ENCODE results near the gene DSCAM.

The DSCAM gene

DNA sequence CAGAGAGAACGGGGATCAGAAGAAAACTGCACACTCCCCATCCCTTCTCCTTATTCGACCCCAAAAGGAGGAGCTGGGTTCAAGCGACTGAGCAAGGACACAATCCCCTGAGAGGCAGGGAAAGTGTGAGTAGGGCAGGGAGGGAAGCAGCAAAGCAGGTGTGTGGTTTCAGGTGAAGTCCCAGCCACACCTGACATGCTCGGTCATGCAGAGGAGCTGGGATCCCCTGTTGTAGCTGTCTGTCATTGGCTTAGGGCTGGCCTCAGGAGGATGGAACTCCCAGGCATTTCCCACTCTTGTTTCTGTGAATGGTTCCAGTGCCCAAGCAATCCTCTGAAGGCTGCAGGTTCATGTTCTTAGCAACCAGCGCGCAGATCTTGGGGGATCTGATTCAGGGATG, 150.7 kb downstream of the DSCAM start:
- no peak overlapping the region for H3K27ac ChIP-seq
- TF ChIP-seq, protein P1, sequence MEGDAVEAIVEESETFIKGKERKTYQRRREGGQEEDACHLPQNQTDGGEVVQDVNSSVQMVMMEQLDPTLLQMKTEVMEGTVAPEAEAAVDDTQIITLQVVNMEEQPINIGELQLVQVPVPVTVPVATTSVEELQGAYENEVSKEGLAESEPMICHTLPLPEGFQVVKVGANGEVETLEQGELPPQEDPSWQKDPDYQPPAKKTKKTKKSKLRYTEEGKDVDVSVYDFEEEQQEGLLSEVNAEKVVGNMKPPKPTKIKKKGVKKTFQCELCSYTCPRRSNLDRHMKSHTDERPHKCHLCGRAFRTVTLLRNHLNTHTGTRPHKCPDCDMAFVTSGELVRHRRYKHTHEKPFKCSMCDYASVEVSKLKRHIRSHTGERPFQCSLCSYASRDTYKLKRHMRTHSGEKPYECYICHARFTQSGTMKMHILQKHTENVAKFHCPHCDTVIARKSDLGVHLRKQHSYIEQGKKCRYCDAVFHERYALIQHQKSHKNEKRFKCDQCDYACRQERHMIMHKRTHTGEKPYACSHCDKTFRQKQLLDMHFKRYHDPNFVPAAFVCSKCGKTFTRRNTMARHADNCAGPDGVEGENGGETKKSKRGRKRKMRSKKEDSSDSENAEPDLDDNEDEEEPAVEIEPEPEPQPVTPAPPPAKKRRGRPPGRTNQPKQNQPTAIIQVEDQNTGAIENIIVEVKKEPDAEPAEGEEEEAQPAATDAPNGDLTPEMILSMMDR (conservative IDR thresholded peaks at IDR 0.05): no peak

DNA sequence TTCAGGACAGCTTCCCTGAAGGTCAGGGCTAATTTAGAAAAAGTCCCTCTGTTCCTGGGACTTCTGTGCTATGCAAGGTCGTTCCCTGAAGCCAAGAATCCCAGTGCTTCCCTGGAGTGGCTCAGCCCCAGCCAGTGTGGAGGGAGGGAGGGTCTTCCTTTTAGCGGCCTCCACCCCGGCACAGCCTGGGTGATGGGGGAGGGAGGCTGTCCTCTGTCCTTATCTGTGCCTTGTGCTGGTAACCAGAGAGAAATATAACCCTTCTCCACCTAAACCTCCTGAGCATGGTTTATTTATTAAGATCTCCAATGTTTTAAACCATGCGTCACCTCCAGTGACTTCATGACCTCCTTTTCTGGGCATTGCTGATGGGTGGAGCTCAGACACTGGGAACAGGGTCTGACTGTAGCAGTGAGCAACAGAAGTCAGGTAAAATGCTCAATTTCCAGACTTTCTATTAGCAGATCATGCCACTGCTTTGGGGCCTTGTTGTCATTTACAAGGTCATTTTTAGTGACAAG, 157.1 kb downstream of the DSCAM start:
- TF ChIP-seq, protein P1 (conservative IDR thresholded peaks at IDR 0.05): no peak

GRCh38 chr21:40689217-40689616, 157.7 kb downstream of the DSCAM start:
- H3K27ac ChIP-seq: no peak overlapping the region
- TF ChIP-seq, protein P1 (conservative IDR thresholded peaks at IDR 0.05): no peak

More for the DNA sequence above, 157.1 kb downstream of the DSCAM start:
- no peak overlapping the region for H3K27ac ChIP-seq

DNA sequence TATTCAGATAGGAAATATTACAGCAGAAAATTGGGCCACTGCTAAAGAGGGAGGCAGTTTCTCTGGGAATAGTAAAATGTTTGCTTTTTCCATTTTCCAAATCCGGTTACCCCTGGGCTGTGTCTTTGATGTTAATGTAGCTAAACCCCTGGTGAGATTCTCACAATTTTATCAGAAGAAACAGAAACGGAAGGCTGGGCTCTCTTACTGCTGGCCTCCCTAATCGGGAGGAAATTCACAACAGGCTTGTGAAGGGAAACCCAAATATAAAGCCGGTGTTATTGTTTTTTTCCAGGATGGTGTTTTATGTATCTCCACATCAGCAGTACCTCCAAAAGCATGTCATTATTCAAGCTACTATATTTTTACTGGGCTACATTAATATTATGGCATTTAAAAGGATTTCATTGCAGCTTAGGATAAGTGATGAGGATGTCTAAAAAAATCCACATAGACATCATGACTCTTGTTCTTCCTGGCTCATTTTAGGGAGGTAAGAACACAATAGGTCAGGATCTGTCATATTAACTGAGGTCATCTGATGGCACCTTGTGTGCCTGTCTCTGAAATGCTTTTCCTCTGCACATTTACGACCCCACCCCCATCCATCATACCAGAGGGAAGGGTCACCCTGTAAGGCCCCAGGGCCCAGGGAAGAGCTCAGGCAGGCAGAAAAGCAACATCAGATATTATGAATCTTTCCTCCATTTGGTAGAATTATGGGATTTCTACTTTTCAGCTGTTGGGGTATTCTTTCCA, 158.7 kb downstream of the DSCAM start:
- H3K27ac ChIP-seq: no peak overlapping the region
- TF ChIP-seq, protein P1 (conservative IDR thresholded peaks at IDR 0.05): no peak

DNA sequence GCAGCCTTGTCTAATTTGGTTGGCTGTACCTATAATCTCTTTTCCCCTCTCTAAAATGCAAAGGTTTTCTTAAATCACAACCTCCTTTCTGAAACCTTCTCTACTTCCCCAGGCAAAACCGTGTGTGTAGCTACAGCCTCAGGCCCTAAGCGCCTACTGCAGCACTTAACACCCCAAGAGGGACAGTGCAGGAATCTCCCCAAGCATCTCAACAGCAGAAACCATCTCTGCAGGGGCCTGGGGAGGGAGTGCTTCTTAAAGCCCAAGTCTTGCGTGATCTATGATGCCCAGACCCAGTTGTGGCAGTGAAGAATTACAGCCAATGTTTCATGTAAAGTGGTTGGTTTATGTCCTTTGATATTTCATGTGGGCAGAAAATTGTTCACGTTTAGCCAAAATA, 159.3 kb downstream of the DSCAM start:
- H3K27ac ChIP-seq: no peak overlapping the region
- TF ChIP-seq, protein P1 (conservative IDR thresholded peaks at IDR 0.05): no peak

DNA sequence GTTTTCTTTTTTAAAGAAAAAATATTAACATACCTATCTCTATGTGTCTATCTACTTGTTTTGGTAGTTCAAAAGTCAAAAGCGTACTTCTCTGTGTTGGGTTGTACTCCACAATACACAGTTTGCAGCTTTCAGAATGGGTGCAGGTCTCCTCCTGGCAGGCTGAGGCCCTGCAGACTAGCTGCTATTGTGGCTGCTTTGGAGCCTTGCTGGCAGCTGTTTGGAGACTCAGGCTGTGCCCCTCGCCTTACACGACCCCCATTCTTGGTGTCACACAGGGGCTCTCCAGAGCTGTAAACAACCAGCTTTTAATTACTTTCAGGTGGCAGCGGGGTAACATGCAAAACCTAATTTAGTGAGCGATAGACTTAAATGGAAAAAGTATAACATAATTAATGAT, 160.4 kb downstream of the DSCAM start:
- no peak overlapping the region for H3K27ac ChIP-seq
- TF ChIP-seq, protein P1 (conservative IDR thresholded peaks at IDR 0.05): no peak

DNA sequence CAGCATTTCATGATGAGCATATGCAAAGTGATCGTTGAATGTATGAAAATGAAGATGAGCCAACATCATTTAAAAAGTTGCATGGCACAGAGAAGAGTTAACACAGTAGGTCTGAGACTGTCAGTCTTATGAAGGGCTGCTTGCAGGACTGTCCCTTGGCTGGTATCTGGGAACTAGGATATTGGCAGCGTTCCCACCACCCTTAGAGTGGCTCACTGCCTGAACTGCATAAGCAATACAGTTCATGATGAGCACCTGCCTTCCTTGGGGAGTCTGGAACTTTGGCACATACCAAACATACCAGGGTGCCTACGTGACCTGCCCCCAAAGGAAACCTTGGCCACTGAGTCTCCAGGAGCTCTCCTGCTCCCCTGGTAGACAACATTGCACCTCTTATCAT, 161.8 kb downstream of the DSCAM start:
- TF ChIP-seq, protein P1 (conservative IDR thresholded peaks at IDR 0.05): no peak
- no peak overlapping the region for H3K27ac ChIP-seq

Data from VCaP (cell line).